ENCODE measurements around the gene ADGRG3.
A peak's percentile ranks its signal among the peaks of the same experiment; 100 is the strongest.

The ADGRG3 gene

GRCh38 chr16:57627184-57627871 lies 40.8 kb upstream of the ADGRG3 start:
- peak in 2 of 3 donors; percentile 43 to 45 for DNase-seq
- 90% methylated on average over 10 of the region's 15 CpGs for WGBS (ENCODE audit: insufficient coverage)
- CTCF ChIA-PET, result interaction anchor here (0.7 to 8.4 kb wide), 10 partner anchors 9 to 97 kb away, joined by 3 to 72 read pairs (median 10); no protein-coding TSS in a partner anchor
- POLR2A ChIA-PET, result interaction anchor here (0.8 to 1.6 kb wide), 3 partner anchors 11 to 18 kb away, joined by 3 to 4 read pairs (median 3); no protein-coding TSS in a partner anchor
- H3K27me3 ChIP-seq (replicated peaks in 2 of 5; ENCODE audit: control insufficient read depth in 4 of 5, insufficient read depth in 5 of 5, low read length in 4 of 5), result no peaks in the 10 kb centered on the region
- H3K36me3 ChIP-seq (ENCODE audit: control insufficient read depth in 4 of 4, insufficient read depth in 4 of 4, low read length in 3 of 4), result peaks cover 0 to 4% (median 0%) of the 10 kb centered on the region in 4 experiments
- peaks cover 3 to 81% (median 75%) of the 10 kb centered on the region in 4 experiments for H3K4me1 ChIP-seq (ENCODE audit: control extremely low read depth in 1 of 4, control insufficient read depth in 4 of 4, insufficient read depth in 4 of 4, low read length in 3 of 4)
- no peaks in the 10 kb centered on the region for H3K9me3 ChIP-seq (ENCODE audit: control extremely low read depth in 1 of 5, control insufficient read depth in 4 of 5, insufficient read depth in 2 of 5, low read depth in 1 of 5, low read length in 4 of 5)
- H3K27ac ChIP-seq (ENCODE audit: insufficient read depth in 1 of 2, low read depth in 1 of 2, low read length in 2 of 2, poor library complexity in 1 of 2, severe bottlenecking in 2 of 2), result no peak overlapping the region
- H3K4me3 ChIP-seq (ENCODE audit: control insufficient read depth in 1 of 7, extremely low read depth in 1 of 7, insufficient read depth in 4 of 7, low read depth in 2 of 7, low read length in 6 of 7), result no peak overlapping the region

DNA sequence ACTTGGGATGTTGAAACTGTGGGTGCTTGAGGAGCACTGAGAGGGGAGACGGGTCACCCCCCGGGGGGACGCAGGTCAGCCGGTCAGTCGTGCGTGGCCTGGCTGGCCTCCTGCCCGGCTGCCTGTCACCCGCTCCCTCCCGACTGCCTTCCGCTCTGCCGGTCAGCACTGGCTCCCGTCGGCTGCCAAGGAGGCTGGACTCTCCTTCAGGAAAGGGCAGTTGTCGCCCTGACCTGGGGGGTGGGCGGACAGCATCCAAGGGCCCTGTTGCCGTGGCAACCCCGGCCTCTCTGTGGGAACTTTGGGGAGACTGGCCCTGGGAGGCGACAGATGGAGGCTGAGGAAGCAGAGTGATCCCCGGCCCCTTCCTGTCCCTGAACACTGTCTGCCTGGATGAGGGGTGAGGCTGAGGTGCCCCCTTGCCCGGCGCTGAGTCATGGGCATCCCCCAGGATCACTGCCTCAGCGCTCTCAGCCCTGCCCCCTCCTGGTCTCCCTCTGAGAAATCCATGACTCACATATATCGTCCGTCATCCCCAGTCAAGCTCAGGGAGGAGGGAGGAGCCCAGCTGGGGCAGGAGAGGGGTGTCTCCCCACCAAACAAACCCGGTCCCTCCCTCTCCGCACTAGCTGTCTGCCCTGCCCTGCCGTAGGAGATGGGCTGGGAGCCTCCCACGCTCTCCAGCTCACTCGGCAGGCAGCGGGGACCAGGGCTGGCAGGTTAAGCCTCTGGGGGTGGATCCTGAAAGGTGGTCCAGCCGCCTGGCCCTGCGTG lies 39.9 kb upstream of the ADGRG3 start, which contains the start of gene ADGRG1:
TSS of gene ADGRG1 (plus strand) at position 623 of the 774 bp plus-strand sequence. CDS start 21,658 bp downstream, outside the sequence.
- peaks cover 3 to 90% (median 84%) of the 10 kb centered on the region in 4 experiments for H3K4me1 ChIP-seq (ENCODE audit: control extremely low read depth in 1 of 4, control insufficient read depth in 4 of 4, insufficient read depth in 4 of 4, low read length in 3 of 4)
- DNase-seq, result peak; percentile 93 to 98 (median 98)

GRCh38 chr16:57628783-57629293 lies 39.3 kb upstream of the ADGRG3 start:
- Histone ChIP-seq H3K4me3 (ENCODE audit: control insufficient read depth in 1 of 7, extremely low read depth in 1 of 7, insufficient read depth in 4 of 7, low read depth in 2 of 7, low read length in 6 of 7) (peak overlapping the region; percentile 65 to 86 (median 81)), H3K27me3 (replicated peaks in 2 of 5; ENCODE audit: control insufficient read depth in 4 of 5, insufficient read depth in 5 of 5, low read length in 4 of 5) (no peaks in the 10 kb centered on the region), H3K9me3 (ENCODE audit: control extremely low read depth in 1 of 5, control insufficient read depth in 4 of 5, insufficient read depth in 2 of 5, low read depth in 1 of 5, low read length in 4 of 5) (no peaks in the 10 kb centered on the region), H3K27ac (ENCODE audit: insufficient read depth in 1 of 2, low read depth in 1 of 2, low read length in 2 of 2, poor library complexity in 1 of 2, severe bottlenecking in 2 of 2) (peak overlapping the region; percentile 68 to 83), H3K4me1 (ENCODE audit: control extremely low read depth in 1 of 4, control insufficient read depth in 4 of 4, insufficient read depth in 4 of 4, low read length in 3 of 4) (peaks cover 3 to 96% (median 90%) of the 10 kb centered on the region in 4 experiments), H3K36me3 (ENCODE audit: control insufficient read depth in 4 of 4, insufficient read depth in 4 of 4, low read length in 3 of 4) (peaks cover 0 to 10% (median 4%) of the 10 kb centered on the region in 4 experiments)
- DNase-seq, result peak in 2 of 3 donors; percentile 62 to 69
- 3% methylated on average over 6 of the region's 7 CpGs for WGBS (ENCODE audit: insufficient coverage)
- ChIA-PET CTCF (interaction anchor here (0.9 to 9.8 kb wide), 7 partner anchors 11 to 37 kb away, joined by 4 to 72 read pairs (median 65); no protein-coding TSS in a partner anchor), POLR2A (interaction anchor here (0.8 to 1.8 kb wide), 4 partner anchors 10 to 27 kb away, joined by 3 to 7 read pairs (median 4); no protein-coding TSS in a partner anchor)

More for the DNA sequence above, 39.9 kb upstream of the ADGRG3 start, which contains the start of gene ADGRG1:
- ChIA-PET CTCF (interaction anchor here (0.9 to 9.8 kb wide), 7 partner anchors 11 to 36 kb away, joined by 4 to 72 read pairs (median 65); no protein-coding TSS in a partner anchor), POLR2A (interaction anchor here (0.6 to 1.0 kb wide), 3 partner anchors 18 to 1648 kb away, joined by 3 to 5 read pairs (median 3); no protein-coding TSS in a partner anchor)
- no peaks in the 10 kb centered on the region for H3K27me3 ChIP-seq (replicated peaks in 2 of 5; ENCODE audit: control insufficient read depth in 4 of 5, insufficient read depth in 5 of 5, low read length in 4 of 5)
- H3K27ac ChIP-seq (ENCODE audit: insufficient read depth in 1 of 2, low read depth in 1 of 2, low read length in 2 of 2, poor library complexity in 1 of 2, severe bottlenecking in 2 of 2), result peak within 1 kb of the TSS; percentile 68 to 83
- peak within 1 kb of the TSS; percentile 65 to 86 (median 81) for H3K4me3 ChIP-seq (ENCODE audit: control insufficient read depth in 1 of 7, extremely low read depth in 1 of 7, insufficient read depth in 4 of 7, low read depth in 2 of 7, low read length in 6 of 7)
- H3K36me3 ChIP-seq (ENCODE audit: control insufficient read depth in 4 of 4, insufficient read depth in 4 of 4, low read length in 3 of 4), result peaks cover 0 to 9% (median 0%) of the 10 kb centered on the region in 4 experiments
- H3K9me3 ChIP-seq (ENCODE audit: control extremely low read depth in 1 of 5, control insufficient read depth in 4 of 5, insufficient read depth in 2 of 5, low read depth in 1 of 5, low read length in 4 of 5), result no peaks in the 10 kb centered on the region
- 41% methylated on average over 21 of the region's 32 CpGs for WGBS (ENCODE audit: insufficient coverage)

DNA sequence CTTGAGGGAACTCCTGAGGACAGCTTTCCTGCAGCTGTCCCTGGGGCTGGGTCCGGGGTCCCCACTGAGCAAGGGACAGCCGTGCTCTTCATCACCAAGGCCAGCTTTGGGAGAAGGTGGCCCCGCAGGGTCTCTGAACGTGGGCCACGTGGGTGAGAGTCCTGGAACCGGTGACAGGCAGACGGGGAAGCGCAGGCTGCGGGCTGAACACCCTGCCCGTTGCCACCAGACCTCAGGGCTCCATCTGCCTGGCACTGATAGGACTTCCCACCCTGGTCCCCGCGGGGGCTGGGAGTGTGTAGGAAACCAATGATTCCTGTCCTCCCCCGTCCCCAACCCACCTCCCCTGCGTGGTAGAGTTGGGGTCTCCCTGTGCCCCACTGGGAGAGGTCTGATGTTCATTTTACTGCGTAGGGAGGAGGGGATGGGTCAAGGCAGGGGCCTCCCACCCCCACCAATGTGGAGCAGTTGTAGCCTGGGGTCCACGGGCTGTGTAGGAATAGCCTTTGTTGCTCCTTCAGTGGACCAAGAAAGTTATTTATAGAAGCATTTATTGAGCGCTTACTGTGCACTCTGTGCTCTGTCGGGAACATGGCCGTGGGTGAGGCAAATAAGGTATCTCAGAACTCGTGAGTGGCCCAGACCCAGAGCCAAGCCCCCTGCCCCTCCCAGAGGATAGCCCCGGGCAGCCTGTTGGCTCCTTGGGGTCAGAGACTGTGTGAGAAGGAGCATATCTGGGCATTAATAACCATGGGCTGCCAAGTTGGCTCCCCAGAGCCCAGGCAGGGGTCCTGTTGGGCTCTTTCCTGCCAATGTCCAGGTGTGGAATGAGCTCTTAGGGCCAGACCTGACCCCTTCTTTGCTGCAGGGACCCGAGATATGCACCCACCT lies 38.3 kb upstream of the ADGRG3 start:
- DNase-seq, result peak; percentile 64 to 93 (median 87)
- Histone ChIP-seq H3K36me3 (ENCODE audit: control insufficient read depth in 4 of 4, insufficient read depth in 4 of 4, low read length in 3 of 4) (peaks cover 0 to 16% (median 8%) of the 10 kb centered on the region in 4 experiments), H3K4me1 (ENCODE audit: control extremely low read depth in 1 of 4, control insufficient read depth in 4 of 4, insufficient read depth in 4 of 4, low read length in 3 of 4) (peaks cover 3 to 99% (median 94%) of the 10 kb centered on the region in 4 experiments), H3K9me3 (ENCODE audit: control extremely low read depth in 1 of 5, control insufficient read depth in 4 of 5, insufficient read depth in 2 of 5, low read depth in 1 of 5, low read length in 4 of 5) (no peaks in the 10 kb centered on the region), H3K4me3 (ENCODE audit: control insufficient read depth in 1 of 7, extremely low read depth in 1 of 7, insufficient read depth in 4 of 7, low read depth in 2 of 7, low read length in 6 of 7) (peak overlapping the region; percentile 65 to 86 (median 81)), H3K27me3 (replicated peaks in 2 of 5; ENCODE audit: control insufficient read depth in 4 of 5, insufficient read depth in 5 of 5, low read length in 4 of 5) (no peaks in the 10 kb centered on the region), H3K27ac (ENCODE audit: insufficient read depth in 1 of 2, low read depth in 1 of 2, low read length in 2 of 2, poor library complexity in 1 of 2, severe bottlenecking in 2 of 2) (peak overlapping the region; percentile 68 to 83)
- CTCF ChIA-PET, result interaction anchor here (1.0 to 9.8 kb wide), 7 partner anchors 10 to 93 kb away, joined by 3 to 72 read pairs (median 65); partner anchors contain the start of gene CCDC102A
- POLR2A ChIA-PET, result interaction anchor here (1.0 to 1.8 kb wide), 4 partner anchors 9 to 16 kb away, joined by 3 to 7 read pairs (median 6); no protein-coding TSS in a partner anchor
- 2% methylated on average over 16 of the region's 22 CpGs for WGBS (ENCODE audit: insufficient coverage)

DNA sequence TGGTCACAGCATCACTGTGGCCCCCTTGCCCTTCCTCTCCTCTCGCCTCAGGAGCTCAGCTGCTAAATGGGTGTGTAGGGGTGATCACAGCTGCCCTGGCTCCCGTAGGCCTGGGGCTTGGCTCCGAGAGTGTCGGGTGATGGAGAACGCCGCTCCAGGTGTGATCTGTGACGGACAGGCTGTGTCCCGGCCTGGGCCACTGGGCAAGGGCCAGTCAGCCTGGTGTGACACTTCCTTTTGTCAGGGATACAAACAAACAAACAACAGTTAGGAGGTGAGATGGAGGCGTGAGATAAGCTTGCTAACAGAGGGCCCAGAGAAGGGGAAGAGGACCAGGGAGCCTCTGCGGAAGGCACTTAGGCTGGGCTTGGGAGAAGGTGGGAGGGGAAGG lies 37.7 kb upstream of the ADGRG3 start:
- Histone ChIP-seq H3K27ac (ENCODE audit: insufficient read depth in 1 of 2, low read depth in 1 of 2, low read length in 2 of 2, poor library complexity in 1 of 2, severe bottlenecking in 2 of 2) (peak overlapping the region; percentile 68 to 83), H3K4me3 (ENCODE audit: control insufficient read depth in 1 of 7, extremely low read depth in 1 of 7, insufficient read depth in 4 of 7, low read depth in 2 of 7, low read length in 6 of 7) (peak overlapping the region; percentile 65 to 86 (median 81)), H3K27me3 (replicated peaks in 2 of 5; ENCODE audit: control insufficient read depth in 4 of 5, insufficient read depth in 5 of 5, low read length in 4 of 5) (no peaks in the 10 kb centered on the region), H3K4me1 (ENCODE audit: control extremely low read depth in 1 of 4, control insufficient read depth in 4 of 4, insufficient read depth in 4 of 4, low read length in 3 of 4) (peaks cover 3 to 99% (median 94%) of the 10 kb centered on the region in 4 experiments), H3K36me3 (ENCODE audit: control insufficient read depth in 4 of 4, insufficient read depth in 4 of 4, low read length in 3 of 4) (peaks cover 0 to 22% (median 10%) of the 10 kb centered on the region in 4 experiments), H3K9me3 (ENCODE audit: control extremely low read depth in 1 of 5, control insufficient read depth in 4 of 5, insufficient read depth in 2 of 5, low read depth in 1 of 5, low read length in 4 of 5) (no peaks in the 10 kb centered on the region)
- DNase-seq, result peak in 1 of 3 donors; percentile 58
- POLR2A ChIA-PET, result interaction anchor here (1.4 to 1.8 kb wide), 3 partner anchors 9 to 16 kb away, joined by 4 to 7 read pairs (median 7); no protein-coding TSS in a partner anchor
- WGBS (ENCODE audit: insufficient coverage), result 11% methylated on average over 7 of the region's 10 CpGs
- CTCF ChIA-PET, result interaction anchor here (1.0 to 9.8 kb wide), 7 partner anchors 9 to 94 kb away, joined by 3 to 72 read pairs (median 65); partner anchors contain the start of gene CCDC102A
